ENCODE data around the gene NR2C2. TPM values are rescaled to one million over a fixed set of nuclear protein-coding genes. Genes with fewer than 3 reads are reported as not detected.

Gene NR2C2
- polyA plus RNA-seq, 1 experiment = 17.9 TPM

GRCh38 chr3:15096046-15096445 is 148.7 kb downstream of the NR2C2 start:
- DNase-seq (ENCODE audit: low read depth) = no peak
- H3K27me3 ChIP-seq (ENCODE audit: control insufficient read depth, insufficient read depth, low read length) = no peaks in the 10 kb centered on the region
- no peak overlapping the region for H3K4me3 ChIP-seq (ENCODE audit: low read depth, low read length)
- ChIA-PET POLR2A (no interaction called here), CTCF (no interaction called here)
- peaks cover 11% of the 10 kb centered on the region for H3K36me3 ChIP-seq (ENCODE audit: control insufficient read depth, insufficient read depth, low read length)
- TF ChIP-seq CTCF (IDR thresholded peaks at IDR 0.05; ENCODE audit: insufficient read depth, low read depth, low read length) = no peak

DNA sequence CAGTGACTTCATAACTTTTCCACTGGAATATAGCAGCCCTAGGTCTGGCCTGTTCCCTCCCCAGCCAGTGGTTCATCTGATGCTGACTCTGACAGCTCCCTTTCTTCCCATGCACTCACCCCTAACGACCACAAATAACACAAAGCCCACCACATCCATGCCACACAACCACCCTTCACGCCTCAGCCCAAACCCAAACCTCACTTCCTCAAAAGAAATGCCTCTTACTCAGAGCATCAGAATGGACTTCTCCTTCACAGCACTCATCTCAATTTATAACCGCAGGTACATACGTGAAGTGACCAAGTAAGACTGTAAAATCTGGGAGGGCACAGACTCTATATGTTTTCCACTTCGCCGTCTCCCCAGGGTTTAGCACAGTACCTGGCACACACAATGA is 150.5 kb downstream of the NR2C2 start:
- TF ChIP-seq CTCF (IDR thresholded peaks at IDR 0.05; ENCODE audit: insufficient read depth, low read depth, low read length) = no peak
- Histone ChIP-seq H3K27me3 (ENCODE audit: control insufficient read depth, insufficient read depth, low read length) (no peaks in the 10 kb centered on the region), H3K36me3 (ENCODE audit: control insufficient read depth, insufficient read depth, low read length) (peaks cover 9% of the 10 kb centered on the region), H3K4me3 (ENCODE audit: low read depth, low read length) (peak overlapping the region; percentile 91)
- CTCF ChIA-PET = interaction anchor here (0.7 to 1.7 kb wide), 3 partner anchors 8 to 172 kb away, joined by 3 to 4 read pairs (median 3); no protein-coding TSS in a partner anchor
- POLR2A ChIA-PET = no interaction called here
- no peak for DNase-seq (ENCODE audit: low read depth)

Other genes with a start within 250 kb of the NR2C2 start
- not detected in 2 replicates for gene FGD5, start 128.6 kb upstream of the NR2C2 start, polyA plus RNA-seq (2011; rRNA removed)
- gene MRPS25, start 117.7 kb downstream of the NR2C2 start, polyA plus RNA-seq (2011; rRNA removed) = 17.0 and 20.5 TPM in 2 replicates
- gene RBSN, start 151.6 kb downstream of the NR2C2 start, polyA plus RNA-seq (2011; rRNA removed) = 10.8 and 11.6 TPM in 2 replicates